Measurements from ENCODE around the gene CTBP2. TPM values are rescaled to one million over a fixed set of nuclear protein-coding genes. Genes with fewer than 3 reads are reported as not detected.
A peak's percentile ranks its signal among the peaks of the same experiment; 100 is the strongest.

Gene CTBP2
- total RNA-seq, 2 donors from 2014 or later = 75.3 to 109 TPM

DNA sequence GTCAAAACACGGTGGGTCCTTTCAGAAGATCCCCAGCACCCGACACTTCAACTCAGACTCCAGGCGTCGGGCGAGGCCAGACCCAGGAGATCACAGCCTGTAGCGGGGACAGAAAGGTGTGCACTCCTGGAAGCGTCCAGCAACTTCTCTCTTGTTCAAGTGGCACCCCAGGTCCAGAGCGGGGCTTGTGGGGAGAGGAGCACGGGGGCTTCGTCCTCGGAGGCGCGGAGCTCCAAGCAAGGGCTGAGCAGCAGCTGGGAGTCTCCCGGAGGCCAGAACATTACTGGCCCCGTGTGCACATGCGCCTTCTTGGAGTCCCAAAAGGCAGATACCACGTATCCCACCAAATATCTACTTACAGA, 163.5 kb downstream of the CTBP2 start:
- Mint-ChIP-seq H3K27ac (peak overlapping the region; percentile 17), H3K27me3 (ENCODE audit: insufficient read depth) (no peaks in the 10 kb centered on the region), H3K36me3 (ENCODE audit: low read depth) (peaks cover 72% of the 10 kb centered on the region), H3K9me3 (no peaks in the 10 kb centered on the region), H3K4me3 (no peak overlapping the region), H3K4me1 (no peaks in the 10 kb centered on the region)
- no peaks in the 10 kb centered on the region for H3K4me1 ChIP-seq (ENCODE audit: control insufficient read depth, insufficient read depth, low read length)
- H3K27ac ChIP-seq (ENCODE audit: low read depth, low read length) = peak overlapping the region; percentile 24
- H3K9ac ChIP-seq (ENCODE audit: extremely low read depth, low read length, poor library complexity, severe bottlenecking) = no peak overlapping the region
- no peaks in the 10 kb centered on the region for H3K9me3 ChIP-seq (ENCODE audit: control insufficient read depth, low read length)
- 90 to 97% methylated on average over 10 to 17 of the region's 17 CpGs for WGBS, 2 experiments (ENCODE audit: insufficient coverage in 1 of 2, insufficient read length in 1 of 2)
- TF ChIP-seq, protein P1, sequence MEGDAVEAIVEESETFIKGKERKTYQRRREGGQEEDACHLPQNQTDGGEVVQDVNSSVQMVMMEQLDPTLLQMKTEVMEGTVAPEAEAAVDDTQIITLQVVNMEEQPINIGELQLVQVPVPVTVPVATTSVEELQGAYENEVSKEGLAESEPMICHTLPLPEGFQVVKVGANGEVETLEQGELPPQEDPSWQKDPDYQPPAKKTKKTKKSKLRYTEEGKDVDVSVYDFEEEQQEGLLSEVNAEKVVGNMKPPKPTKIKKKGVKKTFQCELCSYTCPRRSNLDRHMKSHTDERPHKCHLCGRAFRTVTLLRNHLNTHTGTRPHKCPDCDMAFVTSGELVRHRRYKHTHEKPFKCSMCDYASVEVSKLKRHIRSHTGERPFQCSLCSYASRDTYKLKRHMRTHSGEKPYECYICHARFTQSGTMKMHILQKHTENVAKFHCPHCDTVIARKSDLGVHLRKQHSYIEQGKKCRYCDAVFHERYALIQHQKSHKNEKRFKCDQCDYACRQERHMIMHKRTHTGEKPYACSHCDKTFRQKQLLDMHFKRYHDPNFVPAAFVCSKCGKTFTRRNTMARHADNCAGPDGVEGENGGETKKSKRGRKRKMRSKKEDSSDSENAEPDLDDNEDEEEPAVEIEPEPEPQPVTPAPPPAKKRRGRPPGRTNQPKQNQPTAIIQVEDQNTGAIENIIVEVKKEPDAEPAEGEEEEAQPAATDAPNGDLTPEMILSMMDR (conservative IDR thresholded peaks at IDR 0.05) = no peak
- DNase-seq = peak; percentile 42
- no peaks in the 10 kb centered on the region for H3K27me3 ChIP-seq (ENCODE audit: control insufficient read depth, insufficient read depth, low read length, poor library complexity, severe bottlenecking)
- H3K36me3 ChIP-seq (ENCODE audit: control insufficient read depth, insufficient read depth, low read length) = peaks cover 48% of the 10 kb centered on the region
- H3K4me3 ChIP-seq (ENCODE audit: low read length) = no peak overlapping the region

GRCh38 chr10:124996127-124996853, 164.1 kb downstream of the CTBP2 start:
- no peaks in the 10 kb centered on the region for H3K9me3 ChIP-seq (ENCODE audit: control insufficient read depth, low read length)
- Mint-ChIP-seq H3K9me3 (no peaks in the 10 kb centered on the region), H3K27me3 (ENCODE audit: insufficient read depth) (no peaks in the 10 kb centered on the region), H3K27ac (peak overlapping the region; percentile 17), H3K36me3 (ENCODE audit: low read depth) (peaks cover 78% of the 10 kb centered on the region), H3K4me1 (no peaks in the 10 kb centered on the region), H3K4me3 (no peak overlapping the region)
- DNase-seq = peak; percentile 50
- H3K27me3 ChIP-seq (ENCODE audit: control insufficient read depth, insufficient read depth, low read length, poor library complexity, severe bottlenecking) = no peaks in the 10 kb centered on the region
- no peak overlapping the region for H3K27ac ChIP-seq (ENCODE audit: low read depth, low read length)
- TF ChIP-seq, protein P1 (conservative IDR thresholded peaks at IDR 0.05) = no peak
- H3K9ac ChIP-seq (ENCODE audit: extremely low read depth, low read length, poor library complexity, severe bottlenecking) = no peak overlapping the region
- WGBS, 2 experiments (ENCODE audit: insufficient coverage in 1 of 2, insufficient read length in 1 of 2) = 90 to 92% methylated on average over 17 to 24 of the region's 24 CpGs
- no peak overlapping the region for H3K4me3 ChIP-seq (ENCODE audit: low read length)
- H3K36me3 ChIP-seq (ENCODE audit: control insufficient read depth, insufficient read depth, low read length) = peaks cover 52% of the 10 kb centered on the region
- H3K4me1 ChIP-seq (ENCODE audit: control insufficient read depth, insufficient read depth, low read length) = no peaks in the 10 kb centered on the region

- Mint-ChIP-seq H3K9me3 (no peaks in the 10 kb centered on the region), H3K36me3 (ENCODE audit: low read depth) (peaks cover 81% of the 10 kb centered on the region), H3K27me3 (ENCODE audit: insufficient read depth) (no peaks in the 10 kb centered on the region), H3K4me1 (no peaks in the 10 kb centered on the region), H3K4me3 (no peak overlapping the region), H3K27ac (no peak overlapping the region)
- 90 to 95% methylated on average over 8 to 11 of the region's 11 CpGs for WGBS, 2 experiments (ENCODE audit: insufficient coverage in 1 of 2, insufficient read length in 1 of 2)
- Histone ChIP-seq H3K4me1 (ENCODE audit: control insufficient read depth, insufficient read depth, low read length) (no peaks in the 10 kb centered on the region), H3K9ac (ENCODE audit: extremely low read depth, low read length, poor library complexity, severe bottlenecking) (no peak overlapping the region), H3K4me3 (ENCODE audit: low read length) (no peak overlapping the region), H3K36me3 (ENCODE audit: control insufficient read depth, insufficient read depth, low read length) (peaks cover 58% of the 10 kb centered on the region), H3K27ac (ENCODE audit: low read depth, low read length) (peak overlapping the region; percentile 73), H3K27me3 (ENCODE audit: control insufficient read depth, insufficient read depth, low read length, poor library complexity, severe bottlenecking) (no peaks in the 10 kb centered on the region), H3K9me3 (ENCODE audit: control insufficient read depth, low read length) (no peaks in the 10 kb centered on the region)
- DNase-seq = peak; percentile 41
- TF ChIP-seq, protein P1 (conservative IDR thresholded peaks at IDR 0.05) = no peak
Observed at GRCh38 chr10:124995605-124996004, 164.8 kb downstream of the CTBP2 start.

Data from endodermal cell (in vitro differentiated cells).